ENCODE measurements around the gene HTRA1.

The HTRA1 gene

DNA sequence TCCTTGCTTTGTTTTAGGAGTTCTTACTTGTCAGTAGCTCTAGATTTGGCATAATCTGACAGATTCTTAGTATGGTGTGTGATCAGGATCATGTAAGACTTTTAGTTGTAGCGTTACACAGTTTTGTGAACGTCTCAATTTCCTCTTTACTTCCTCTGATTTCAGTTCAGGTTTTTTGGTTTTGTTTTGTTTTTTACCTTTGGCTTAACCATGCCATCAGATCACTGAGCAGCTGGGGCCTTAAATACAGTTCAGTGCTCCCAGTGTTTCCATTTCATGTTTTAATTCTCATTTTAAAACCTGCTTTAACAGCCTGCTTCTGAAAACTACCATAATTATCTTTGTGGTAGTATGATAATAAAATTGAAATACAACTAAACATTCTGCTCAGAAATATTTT is 34.1 kb upstream of the HTRA1 start:
- Histone ChIP-seq H3K4me1 (ENCODE audit: control insufficient read depth, low read depth, low read length) (no peaks in the 10 kb centered on the region), H3K9ac (ENCODE audit: low read length) (no peak overlapping the region), H3K27ac (ENCODE audit: low read length) (no peak overlapping the region), H3K9me3 (ENCODE audit: control insufficient read depth, low read depth, low read length) (no peaks in the 10 kb centered on the region), H3K27me3 (ENCODE audit: control insufficient read depth, insufficient read depth, low read length) (no peaks in the 10 kb centered on the region), H3K4me3 (ENCODE audit: low read length) (no peak overlapping the region), H3K36me3 (ENCODE audit: control insufficient read depth, low read depth, low read length) (peaks cover 26% of the 10 kb centered on the region)

DNA sequence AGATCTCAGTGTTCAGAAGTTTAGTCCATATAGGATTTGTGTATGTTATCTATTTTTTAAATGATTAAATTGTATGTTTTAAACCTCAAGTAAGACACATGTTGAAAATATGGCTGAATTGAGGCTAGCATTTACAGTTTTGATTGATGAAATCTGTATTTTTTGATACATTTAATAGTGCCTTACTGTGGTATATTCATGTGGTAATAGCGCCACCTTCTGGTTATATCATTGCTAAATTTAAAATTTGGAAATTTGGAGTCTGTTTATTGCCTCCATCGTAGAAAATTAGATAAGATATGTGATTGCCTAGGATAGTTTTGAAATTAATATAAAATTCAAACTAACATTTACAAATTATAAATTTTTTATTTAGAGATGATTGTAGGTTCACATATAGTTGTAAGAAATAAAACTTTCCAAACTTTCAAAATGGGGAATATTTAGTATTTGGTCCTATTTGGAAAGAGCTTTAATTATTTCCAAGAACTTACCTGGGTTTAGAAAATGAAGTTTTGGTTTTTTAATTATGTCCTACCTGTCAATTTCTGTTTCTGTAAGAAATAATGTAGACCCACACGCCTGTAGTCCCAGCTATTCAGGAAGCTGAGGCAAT is 26.0 kb upstream of the HTRA1 start:
- peaks cover 7% of the 10 kb centered on the region for H3K36me3 ChIP-seq (ENCODE audit: control insufficient read depth, low read depth, low read length)
- no peak overlapping the region for H3K9ac ChIP-seq (ENCODE audit: low read length)
- no peaks in the 10 kb centered on the region for H3K9me3 ChIP-seq (ENCODE audit: control insufficient read depth, low read depth, low read length)
- no peak overlapping the region for H3K4me3 ChIP-seq (ENCODE audit: low read length)
- no peaks in the 10 kb centered on the region for H3K27me3 ChIP-seq (ENCODE audit: control insufficient read depth, insufficient read depth, low read length)
- H3K4me1 ChIP-seq (ENCODE audit: control insufficient read depth, low read depth, low read length): no peaks in the 10 kb centered on the region
- no peak overlapping the region for H3K27ac ChIP-seq (ENCODE audit: low read length)

DNA sequence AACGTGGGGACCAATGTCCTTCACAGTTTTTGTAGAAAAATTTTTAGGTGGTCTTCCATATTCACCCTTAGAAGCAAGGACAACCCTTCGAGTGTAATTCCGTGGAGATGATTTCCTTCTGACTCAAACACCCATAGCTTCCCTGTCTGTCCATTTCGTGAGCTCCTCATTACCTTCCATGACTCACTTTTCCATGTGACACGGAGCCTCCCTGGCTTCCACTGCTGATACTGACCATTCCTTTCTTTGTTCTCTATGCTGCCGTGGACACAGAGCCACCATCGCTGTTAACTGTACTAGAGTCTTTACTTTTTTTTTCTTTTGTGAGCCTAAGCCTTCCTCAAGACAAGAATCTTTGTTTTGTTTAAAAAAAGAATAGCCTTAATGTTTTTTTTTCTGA is 19.4 kb upstream of the HTRA1 start:
- Histone ChIP-seq H3K4me1 (ENCODE audit: control insufficient read depth, low read depth, low read length) (no peaks in the 10 kb centered on the region), H3K36me3 (ENCODE audit: control insufficient read depth, low read depth, low read length) (no peaks in the 10 kb centered on the region), H3K27ac (ENCODE audit: low read length) (no peak overlapping the region), H3K9ac (ENCODE audit: low read length) (no peak overlapping the region), H3K9me3 (ENCODE audit: control insufficient read depth, low read depth, low read length) (peaks cover 3% of the 10 kb centered on the region), H3K27me3 (ENCODE audit: control insufficient read depth, insufficient read depth, low read length) (no peaks in the 10 kb centered on the region), H3K4me3 (ENCODE audit: low read length) (no peak overlapping the region)

DNA sequence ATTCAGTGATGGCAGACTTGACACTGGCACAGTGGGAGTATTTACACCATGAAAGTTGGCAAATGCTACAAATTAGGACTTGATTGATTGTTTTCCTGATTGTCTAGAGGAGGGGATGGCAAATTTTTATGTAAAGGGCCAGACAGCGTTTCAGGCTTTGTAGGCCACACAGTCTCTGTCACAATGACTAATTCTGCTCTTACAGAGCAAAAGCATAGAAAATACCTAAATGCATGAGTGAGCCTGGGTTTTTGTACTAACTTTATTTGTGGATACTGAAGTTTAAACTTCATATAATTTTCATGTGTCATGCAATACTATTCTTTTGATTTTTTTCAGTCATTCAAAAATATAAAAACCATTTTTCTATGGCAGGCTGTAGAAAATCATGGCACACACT is 15.9 kb upstream of the HTRA1 start:
- no peak overlapping the region for H3K9ac ChIP-seq (ENCODE audit: low read length)
- H3K27me3 ChIP-seq (ENCODE audit: control insufficient read depth, insufficient read depth, low read length): no peaks in the 10 kb centered on the region
- H3K4me1 ChIP-seq (ENCODE audit: control insufficient read depth, low read depth, low read length): no peaks in the 10 kb centered on the region
- no peaks in the 10 kb centered on the region for H3K36me3 ChIP-seq (ENCODE audit: control insufficient read depth, low read depth, low read length)
- no peak overlapping the region for H3K27ac ChIP-seq (ENCODE audit: low read length)
- H3K9me3 ChIP-seq (ENCODE audit: control insufficient read depth, low read depth, low read length): peaks cover 3% of the 10 kb centered on the region
- no peak overlapping the region for H3K4me3 ChIP-seq (ENCODE audit: low read length)

DNA sequence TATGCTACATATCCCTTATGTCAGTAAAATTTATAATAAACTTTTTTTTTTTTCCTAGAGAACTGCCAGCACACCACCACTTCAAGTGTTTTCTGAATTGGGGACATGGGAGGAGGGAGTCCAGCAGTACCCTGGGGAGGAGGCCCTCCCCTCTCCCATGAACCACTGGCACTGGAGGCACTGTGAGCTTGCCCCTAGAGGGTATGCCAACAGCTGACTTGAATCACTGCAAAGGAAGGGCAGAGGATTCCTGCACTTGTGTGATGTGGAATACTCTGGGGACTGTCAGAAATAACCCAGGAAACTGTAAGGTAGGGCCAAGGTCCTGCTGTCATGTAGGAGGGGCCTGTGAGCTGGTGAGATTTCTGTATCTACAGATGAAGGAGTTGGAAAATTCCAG is 15.4 kb upstream of the HTRA1 start:
- Histone ChIP-seq H3K36me3 (ENCODE audit: control insufficient read depth, low read depth, low read length) (no peaks in the 10 kb centered on the region), H3K9ac (ENCODE audit: low read length) (no peak overlapping the region), H3K27ac (ENCODE audit: low read length) (no peak overlapping the region), H3K27me3 (ENCODE audit: control insufficient read depth, insufficient read depth, low read length) (no peaks in the 10 kb centered on the region), H3K4me1 (ENCODE audit: control insufficient read depth, low read depth, low read length) (no peaks in the 10 kb centered on the region), H3K9me3 (ENCODE audit: control insufficient read depth, low read depth, low read length) (peaks cover 3% of the 10 kb centered on the region), H3K4me3 (ENCODE audit: low read length) (no peak overlapping the region)

DNA sequence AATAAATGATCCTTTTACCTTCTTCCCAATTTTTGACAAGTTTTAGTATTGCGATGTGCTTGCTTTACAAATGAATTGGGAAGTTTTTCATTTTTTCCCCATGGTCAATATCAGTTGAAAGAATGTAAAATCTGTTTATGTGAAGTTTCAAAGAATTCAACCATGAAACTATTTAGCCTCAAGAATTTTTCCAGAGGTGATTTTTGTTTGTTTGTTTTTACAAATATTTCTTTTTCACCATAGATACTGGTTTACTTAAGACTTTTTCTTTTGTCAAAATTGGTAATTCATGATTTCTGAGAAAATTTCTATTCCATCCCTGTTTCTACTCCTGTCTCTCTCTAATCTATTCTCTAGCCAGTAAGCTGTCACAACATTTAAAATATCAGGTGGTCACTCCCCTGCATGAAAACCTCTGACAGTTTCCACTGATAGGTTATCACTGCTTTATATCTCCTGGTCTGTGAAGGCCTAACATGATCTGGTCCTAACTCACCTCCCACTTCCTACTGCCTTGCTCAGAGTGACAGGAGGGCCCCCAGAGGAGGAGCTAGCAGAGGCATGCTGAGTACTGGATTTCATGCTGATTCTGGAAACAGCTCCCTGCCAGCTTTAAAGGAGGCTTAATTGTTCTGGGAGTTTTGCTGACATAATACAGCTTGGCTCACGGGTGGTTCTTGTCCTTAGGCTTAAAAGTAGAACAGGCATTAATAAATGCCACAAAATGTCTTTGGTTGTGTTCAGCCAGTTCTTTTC is 14.5 kb upstream of the HTRA1 start:
- H3K9ac ChIP-seq (ENCODE audit: low read length): no peak overlapping the region

DNA sequence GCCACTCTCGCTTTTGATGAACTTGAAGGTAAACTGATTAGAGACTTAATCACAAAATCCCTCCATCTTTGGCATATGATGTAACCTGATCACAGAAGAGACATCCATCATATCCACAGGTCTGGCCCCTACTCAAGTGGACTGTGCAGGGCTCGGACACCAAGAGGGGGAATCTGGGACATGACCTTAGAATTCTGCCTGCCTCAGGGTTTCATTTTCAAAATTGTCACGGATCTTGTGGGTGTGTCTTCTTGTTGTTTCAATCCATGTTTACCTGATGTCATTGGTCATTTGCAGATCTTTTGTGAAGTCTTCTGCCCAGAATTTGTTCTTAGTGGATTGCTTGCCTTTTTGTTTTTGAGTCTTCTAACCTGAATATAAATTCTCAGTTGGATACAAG is 12.8 kb upstream of the HTRA1 start:
- no peaks in the 10 kb centered on the region for H3K36me3 ChIP-seq (ENCODE audit: control insufficient read depth, low read depth, low read length)
- no peaks in the 10 kb centered on the region for H3K27me3 ChIP-seq (ENCODE audit: control insufficient read depth, insufficient read depth, low read length)
- H3K9me3 ChIP-seq (ENCODE audit: control insufficient read depth, low read depth, low read length): peaks cover 3% of the 10 kb centered on the region
- H3K4me3 ChIP-seq (ENCODE audit: low read length): no peak overlapping the region
- no peaks in the 10 kb centered on the region for H3K4me1 ChIP-seq (ENCODE audit: control insufficient read depth, low read depth, low read length)
- H3K9ac ChIP-seq (ENCODE audit: low read length): no peak overlapping the region
- H3K27ac ChIP-seq (ENCODE audit: low read length): no peak overlapping the region

More for the DNA sequence above, 14.5 kb upstream of the HTRA1 start:
- Histone ChIP-seq H3K9me3 (ENCODE audit: control insufficient read depth, low read depth, low read length) (peaks cover 3% of the 10 kb centered on the region), H3K36me3 (ENCODE audit: control insufficient read depth, low read depth, low read length) (no peaks in the 10 kb centered on the region), H3K27ac (ENCODE audit: low read length) (no peak overlapping the region), H3K27me3 (ENCODE audit: control insufficient read depth, insufficient read depth, low read length) (no peaks in the 10 kb centered on the region), H3K4me3 (ENCODE audit: low read length) (no peak overlapping the region), H3K4me1 (ENCODE audit: control insufficient read depth, low read depth, low read length) (no peaks in the 10 kb centered on the region)

DNA sequence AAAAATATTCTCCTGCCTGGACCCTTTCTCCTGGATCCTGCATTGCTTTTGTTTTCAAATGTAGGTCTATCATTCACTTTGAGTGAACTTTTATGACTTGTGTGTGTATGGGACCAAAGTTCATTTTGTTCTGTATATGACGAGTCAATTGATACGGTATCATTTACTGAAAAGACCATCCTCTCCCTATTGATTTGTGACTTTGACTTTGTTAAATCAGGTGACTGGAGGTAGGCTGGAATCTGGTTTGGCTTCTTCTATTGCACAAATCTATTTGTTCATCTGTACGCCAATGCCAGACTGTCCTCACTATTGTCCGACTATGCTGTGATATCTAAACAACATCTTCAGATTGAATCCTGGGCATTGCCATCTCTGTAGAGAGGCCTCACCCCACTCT is 12.2 kb upstream of the HTRA1 start:
- Histone ChIP-seq H3K27ac (ENCODE audit: low read length) (no peak overlapping the region), H3K27me3 (ENCODE audit: control insufficient read depth, insufficient read depth, low read length) (no peaks in the 10 kb centered on the region), H3K36me3 (ENCODE audit: control insufficient read depth, low read depth, low read length) (no peaks in the 10 kb centered on the region), H3K4me1 (ENCODE audit: control insufficient read depth, low read depth, low read length) (no peaks in the 10 kb centered on the region), H3K9ac (ENCODE audit: low read length) (no peak overlapping the region), H3K9me3 (ENCODE audit: control insufficient read depth, low read depth, low read length) (peaks cover 3% of the 10 kb centered on the region), H3K4me3 (ENCODE audit: low read length) (no peak overlapping the region)

DNA sequence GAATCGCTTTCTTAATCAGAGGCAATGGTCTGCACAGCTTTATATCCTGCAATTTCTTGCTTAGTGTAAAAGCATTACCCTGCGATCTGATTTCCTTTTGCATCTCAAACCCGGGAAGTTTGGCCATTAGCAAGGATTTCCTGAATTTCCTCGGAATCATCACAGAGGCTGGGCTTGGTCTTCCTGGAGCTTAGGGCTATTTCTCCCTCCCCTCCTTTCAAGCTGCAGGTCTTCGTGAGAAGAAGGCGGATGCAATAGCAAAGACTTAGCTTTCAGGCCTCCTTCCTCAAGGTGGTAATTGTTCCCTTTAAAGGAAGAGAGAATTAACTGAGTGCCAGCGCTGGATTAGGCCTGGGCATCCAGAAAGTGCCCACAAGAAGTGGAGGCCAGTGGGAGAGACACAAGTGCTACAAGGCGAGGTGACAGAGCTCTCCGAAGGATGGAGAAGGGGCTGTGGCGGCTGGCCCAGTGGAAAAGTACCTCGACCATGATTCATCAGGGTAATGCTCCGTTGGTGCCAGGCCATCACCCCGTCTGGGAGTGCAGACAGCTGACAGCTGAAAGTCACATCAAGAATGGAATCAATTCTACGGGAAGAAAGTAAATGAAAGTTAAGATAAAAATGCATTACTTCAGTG is 10.9 kb upstream of the HTRA1 start:
- H3K9me3 ChIP-seq (ENCODE audit: control insufficient read depth, low read depth, low read length): peaks cover 3% of the 10 kb centered on the region
- no peak overlapping the region for H3K27ac ChIP-seq (ENCODE audit: low read length)
- H3K9ac ChIP-seq (ENCODE audit: low read length): no peak overlapping the region
- H3K4me1 ChIP-seq (ENCODE audit: control insufficient read depth, low read depth, low read length): no peaks in the 10 kb centered on the region
- H3K27me3 ChIP-seq (ENCODE audit: control insufficient read depth, insufficient read depth, low read length): no peaks in the 10 kb centered on the region
- H3K4me3 ChIP-seq (ENCODE audit: low read length): no peak overlapping the region
- no peaks in the 10 kb centered on the region for H3K36me3 ChIP-seq (ENCODE audit: control insufficient read depth, low read depth, low read length)

DNA sequence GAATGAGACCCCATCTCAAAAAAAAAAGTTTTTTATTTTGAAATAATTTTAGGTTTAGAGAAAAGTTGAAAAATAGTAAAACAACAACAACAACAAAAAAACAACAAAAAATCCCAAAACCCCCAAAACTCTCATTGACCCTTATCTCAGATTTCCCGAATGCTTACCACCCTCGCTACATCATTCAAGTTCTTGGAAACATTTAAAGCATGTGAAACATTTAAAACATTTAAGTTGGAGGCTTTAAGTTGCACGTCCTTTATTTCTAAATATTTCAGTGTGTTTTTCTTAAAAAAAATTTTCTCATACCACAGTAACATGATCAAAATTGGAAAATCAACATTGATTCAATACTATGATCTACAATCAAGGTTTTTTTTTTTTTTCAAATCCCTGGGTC is 7.3 kb upstream of the HTRA1 start:
- Histone ChIP-seq H3K9me3 (ENCODE audit: control insufficient read depth, low read depth, low read length) (no peaks in the 10 kb centered on the region), H3K9ac (ENCODE audit: low read length) (no peak overlapping the region), H3K27ac (ENCODE audit: low read length) (no peak overlapping the region), H3K4me1 (ENCODE audit: control insufficient read depth, low read depth, low read length) (no peaks in the 10 kb centered on the region), H3K36me3 (ENCODE audit: control insufficient read depth, low read depth, low read length) (no peaks in the 10 kb centered on the region), H3K4me3 (ENCODE audit: low read length) (no peak overlapping the region), H3K27me3 (ENCODE audit: control insufficient read depth, insufficient read depth, low read length) (peaks cover 6% of the 10 kb centered on the region)

DNA sequence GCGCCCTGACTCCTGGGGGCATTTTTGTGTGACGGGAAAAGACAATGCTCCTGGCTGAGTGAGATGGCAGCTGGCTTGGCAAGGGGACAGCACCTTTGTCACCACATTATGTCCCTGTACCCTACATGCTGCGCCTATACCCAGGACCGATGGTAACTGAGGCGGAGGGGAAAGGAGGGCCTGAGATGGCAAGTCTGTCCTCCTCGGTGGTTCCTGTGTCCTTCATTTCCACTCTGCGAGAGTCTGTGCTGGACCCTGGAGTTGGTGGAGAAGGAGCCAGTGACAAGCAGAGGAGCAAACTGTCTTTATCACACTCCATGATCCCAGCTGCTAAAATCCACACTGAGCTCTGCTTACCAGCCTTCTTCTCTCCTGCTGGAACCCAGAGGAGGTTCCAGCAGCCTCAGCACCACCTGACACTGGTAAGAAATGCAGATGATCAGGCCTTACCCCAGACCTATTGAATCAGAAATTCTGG is 6.7 kb upstream of the HTRA1 start, which contains the start of gene ARMS2:
TSS of gene ARMS2 (plus strand) at position 51 of the 478 bp plus-strand sequence. CDS start at position 126, 75 bp downstream.
- no peaks in the 10 kb centered on the region for H3K36me3 ChIP-seq (ENCODE audit: control insufficient read depth, low read depth, low read length)
- H3K4me3 ChIP-seq (ENCODE audit: low read length): no peak within 1 kb of the TSS
- no peak within 1 kb of the TSS for H3K27ac ChIP-seq (ENCODE audit: low read length)
- no peaks in the 10 kb centered on the region for H3K9me3 ChIP-seq (ENCODE audit: control insufficient read depth, low read depth, low read length)
- H3K27me3 ChIP-seq (ENCODE audit: control insufficient read depth, insufficient read depth, low read length): peaks cover 12% of the 10 kb centered on the region
- H3K4me1 ChIP-seq (ENCODE audit: control insufficient read depth, low read depth, low read length): no peaks in the 10 kb centered on the region
- H3K9ac ChIP-seq (ENCODE audit: low read length): no peak within 1 kb of the TSS
